Measurements from ENCODE around the gene WNK1. TPM values are rescaled to one million over a fixed set of nuclear protein-coding genes. Genes with fewer than 3 reads are reported as not detected.
A peak's percentile ranks its signal among the peaks of the same experiment; 100 is the strongest.

WNK1 gene
- total RNA-seq, 1 experiment from 2014 or later, result 117 TPM

DNA sequence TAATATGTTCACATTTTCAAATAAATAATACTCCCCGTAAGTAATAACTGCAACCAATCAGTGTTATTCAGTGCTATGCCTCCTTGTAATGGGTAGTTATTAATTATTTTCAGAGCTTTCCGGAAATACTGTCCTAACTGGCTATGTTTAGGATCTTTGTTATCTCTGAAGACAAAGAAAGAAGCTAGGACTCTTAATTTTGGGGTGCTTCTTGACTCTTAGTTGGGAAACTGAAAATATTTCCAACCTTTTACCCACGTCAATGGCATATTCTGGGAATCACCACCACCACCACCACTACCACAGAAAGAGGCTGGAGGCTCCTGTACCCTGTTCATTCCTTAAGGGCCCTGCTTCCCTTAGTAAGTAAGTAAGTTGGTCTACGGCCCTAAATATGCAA is 158.0 kb downstream of the WNK1 start:
- WGBS (ENCODE audit: extremely low coverage, insufficient read length, low lambda C conversion rate), result no CpG with 5 or more reads among the region's 4 CpGs

More for the DNA sequence above, 158.0 kb downstream of the WNK1 start:
- Mint-ChIP-seq H3K4me3 (no peak overlapping the region), H3K27me3 (ENCODE audit: low read depth) (no peaks in the 10 kb centered on the region), H3K4me1 (peaks cover 6 to 8% of the 10 kb centered on the region in 2 experiments; a peak in 2 of 4 replicates), H3K36me3 (ENCODE audit: insufficient read depth in 1 of 3, low read depth in 3 of 3) (peaks cover 37 to 77% (median 66%) of the 10 kb centered on the region in 3 experiments; a peak in 6 of 7 replicates), H3K27ac (0 out of 7 replicates have a peak overlapping the region, but pooled peaks of 1 of the 3 experiments have one; percentile 73), H3K9me3 (no peaks in the 10 kb centered on the region)
- Histone ChIP-seq H3K56ac (ENCODE audit: insufficient read length, low read depth, low read length) (no peak overlapping the region), H3K14ac (ENCODE audit: insufficient read depth, low read length) (no peak overlapping the region), H3K9me3 (ENCODE audit: control insufficient read depth, low read depth, low read length) (no peaks in the 10 kb centered on the region), H2AFZ (ENCODE audit: low read length) (no peak overlapping the region), H2BK20ac (ENCODE audit: low read depth, low read length, poor library complexity, severe bottlenecking) (no peak overlapping the region), H3K4me1 (ENCODE audit: insufficient read depth, low read length) (no peaks in the 10 kb centered on the region; the same call in 1 of the 2 replicates), H4K20me1 (ENCODE audit: control insufficient read depth, insufficient read depth, insufficient read length) (no peaks in the 10 kb centered on the region), H2BK120ac (ENCODE audit: low read depth, low read length, poor library complexity, severe bottlenecking) (no peak overlapping the region), H4K8ac (replicated peaks; ENCODE audit: insufficient read length, low read depth, low read length) (no peak overlapping the region), H2BK15ac (ENCODE audit: low read depth, low read length) (no peak overlapping the region), H2BK5ac (ENCODE audit: insufficient read length, low read length) (no peak overlapping the region), H4K5ac (ENCODE audit: insufficient read length, low read depth, low read length) (no peak overlapping the region), H3K79me1 (ENCODE audit: insufficient read depth, low read depth, low read length, poor library complexity, severe bottlenecking) (no peaks in the 10 kb centered on the region), H3K27me3 (ENCODE audit: insufficient read depth, low read length) (no peaks in the 10 kb centered on the region; the same call in 1 of the 2 replicates), H3K9ac (ENCODE audit: extremely low read depth, insufficient read length, low read length) (no peak overlapping the region), H3K23me2 (ENCODE audit: insufficient read length, low read depth, low read length, poor library complexity, severe bottlenecking) (no peaks in the 10 kb centered on the region), H3K4ac (ENCODE audit: low read depth, low read length) (no peak overlapping the region), H2AK5ac (ENCODE audit: insufficient read length, low read length) (no peak overlapping the region), H3T11ph (ENCODE audit: low read length) (no peak overlapping the region), H3K23ac (ENCODE audit: insufficient read length, low read depth, low read length) (no peak overlapping the region), H3K79me2 (ENCODE audit: insufficient read depth, low read length) (no peaks in the 10 kb centered on the region), H3K27ac (ENCODE audit: insufficient read length, low read depth, low read length) (no peak overlapping the region), H3K18ac (ENCODE audit: insufficient read length, low read depth, low read length) (no peak overlapping the region), H3K4me2 (ENCODE audit: insufficient read depth, insufficient read length, low read length) (no peak overlapping the region), H4K91ac (ENCODE audit: insufficient read length, low read depth, low read length) (no peak overlapping the region), H2BK12ac (ENCODE audit: insufficient read length, low read depth, low read length) (no peak overlapping the region)
- TF ChIP-seq, protein P1, sequence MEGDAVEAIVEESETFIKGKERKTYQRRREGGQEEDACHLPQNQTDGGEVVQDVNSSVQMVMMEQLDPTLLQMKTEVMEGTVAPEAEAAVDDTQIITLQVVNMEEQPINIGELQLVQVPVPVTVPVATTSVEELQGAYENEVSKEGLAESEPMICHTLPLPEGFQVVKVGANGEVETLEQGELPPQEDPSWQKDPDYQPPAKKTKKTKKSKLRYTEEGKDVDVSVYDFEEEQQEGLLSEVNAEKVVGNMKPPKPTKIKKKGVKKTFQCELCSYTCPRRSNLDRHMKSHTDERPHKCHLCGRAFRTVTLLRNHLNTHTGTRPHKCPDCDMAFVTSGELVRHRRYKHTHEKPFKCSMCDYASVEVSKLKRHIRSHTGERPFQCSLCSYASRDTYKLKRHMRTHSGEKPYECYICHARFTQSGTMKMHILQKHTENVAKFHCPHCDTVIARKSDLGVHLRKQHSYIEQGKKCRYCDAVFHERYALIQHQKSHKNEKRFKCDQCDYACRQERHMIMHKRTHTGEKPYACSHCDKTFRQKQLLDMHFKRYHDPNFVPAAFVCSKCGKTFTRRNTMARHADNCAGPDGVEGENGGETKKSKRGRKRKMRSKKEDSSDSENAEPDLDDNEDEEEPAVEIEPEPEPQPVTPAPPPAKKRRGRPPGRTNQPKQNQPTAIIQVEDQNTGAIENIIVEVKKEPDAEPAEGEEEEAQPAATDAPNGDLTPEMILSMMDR (conservative IDR thresholded peaks at IDR 0.05), result no peak
- DNase-seq, result no peak

Measured in H9 (cell line).